ENCODE data around the gene MTRR. TPM values are rescaled to one million over a fixed set of nuclear protein-coding genes. Genes with fewer than 3 reads are reported as not detected.

Gene MTRR
- total RNA-seq, 5 donors from 2014 or later (not counting 1 experiment from before 2014, with no cell fraction given): 66.9 to 90.2 (median 83.0) TPM

DNA sequence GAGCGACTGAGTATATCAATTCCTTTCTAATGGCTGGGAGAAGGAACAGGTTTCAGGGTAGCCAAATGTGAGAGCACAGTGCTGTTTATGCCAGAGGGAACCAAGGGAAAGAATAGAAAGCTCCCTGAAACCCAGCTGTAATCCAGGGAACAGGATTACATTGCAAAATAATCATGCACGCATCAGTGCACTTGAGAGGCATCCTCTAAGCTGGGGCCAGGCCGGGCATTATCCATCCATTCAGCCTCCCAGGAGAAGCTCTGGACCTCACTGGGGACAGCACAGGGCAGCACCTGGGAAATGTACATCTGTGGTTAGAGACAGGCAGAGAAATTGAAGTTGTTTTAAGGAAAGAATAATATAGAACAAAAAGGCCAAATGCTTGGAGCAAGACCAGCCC is 72.7 kb downstream of the MTRR start:
- ATAC-seq (replicated peaks in 1 of 4) (no peak), DNase-seq (no peak)
- Mint-ChIP-seq H3K4me1 (no peaks in the 10 kb centered on the region), H3K9me3 (peaks cover 0 to 3% (median 0%) of the 10 kb centered on the region in 3 donors), H3K4me3 (no peak overlapping the region), H3K27me3 (peaks cover 10 to 20% of the 10 kb centered on the region in 2 donors), H3K36me3 (no peaks in the 10 kb centered on the region), H3K27ac (no peak overlapping the region)
- no CpG with 5 or more reads among the region's 3 CpGs for WGBS (ENCODE audit: insufficient coverage)
- ChIA-PET CTCF (no interaction called here), POLR2A (no interaction called here)
- Histone ChIP-seq H3K4me1 (ENCODE audit: control insufficient read depth in 1 of 2, extremely low read depth in 1 of 2, insufficient read depth in 2 of 2, low read length in 2 of 2) (no peaks in the 10 kb centered on the region), H3K36me3 (ENCODE audit: control insufficient read depth in 2 of 2, extremely low read depth in 1 of 2, insufficient read depth in 1 of 2, low read length in 1 of 2) (no peaks in the 10 kb centered on the region), H3K27me3 (replicated peaks in 1 of 2; ENCODE audit: control insufficient read depth in 2 of 2, extremely low read depth in 1 of 2, insufficient read depth in 2 of 2, low read length in 1 of 2) (peaks cover 0 to 5% of the 10 kb centered on the region in 2 experiments), H3K4me3 (ENCODE audit: control insufficient read depth in 1 of 2, extremely low read depth in 1 of 2, low read length in 1 of 2) (no peak overlapping the region), H3K27ac (ENCODE audit: low read length) (no peak overlapping the region), H3K9me3 (no peaks in the 10 kb centered on the region)

DNA sequence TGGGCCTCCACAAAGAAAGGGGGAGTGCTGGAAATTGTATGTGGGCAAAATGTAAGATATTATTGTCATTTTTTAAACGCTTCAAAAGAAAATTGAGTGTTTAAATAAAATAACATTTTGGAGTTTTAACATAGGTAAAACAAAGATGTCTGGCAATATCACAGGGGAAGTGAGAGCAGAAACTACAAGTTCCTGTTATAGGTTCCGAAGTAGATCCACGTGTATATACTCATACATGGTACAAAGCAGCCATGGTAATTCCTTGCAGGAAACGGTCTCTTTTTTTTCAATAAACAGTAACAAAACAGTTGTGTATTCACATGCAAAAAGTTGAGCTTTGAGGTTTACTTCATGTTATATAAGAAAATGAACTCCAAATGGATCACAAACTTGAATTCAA is 78.4 kb downstream of the MTRR start:
- H3K4me3 ChIP-seq (ENCODE audit: control insufficient read depth in 1 of 2, extremely low read depth in 1 of 2, low read length in 1 of 2): no peak overlapping the region
- WGBS (ENCODE audit: insufficient coverage): 80% methylated on average over 2 of the region's 4 CpGs
- ATAC-seq (replicated peaks in 1 of 4) (no peak), DNase-seq (no peak)
- Mint-ChIP-seq H3K27me3 (peaks cover 9 to 16% of the 10 kb centered on the region in 2 donors), H3K4me1 (no peaks in the 10 kb centered on the region), H3K36me3 (no peaks in the 10 kb centered on the region), H3K4me3 (no peak overlapping the region), H3K9me3 (peaks cover 0 to 7% (median 2%) of the 10 kb centered on the region in 3 donors), H3K27ac (no peak overlapping the region)
- no peaks in the 10 kb centered on the region for H3K36me3 ChIP-seq (ENCODE audit: control insufficient read depth in 2 of 2, extremely low read depth in 1 of 2, insufficient read depth in 1 of 2, low read length in 1 of 2)
- H3K27me3 ChIP-seq (replicated peaks in 1 of 2; ENCODE audit: control insufficient read depth in 2 of 2, extremely low read depth in 1 of 2, insufficient read depth in 2 of 2, low read length in 1 of 2): peaks cover 0 to 3% of the 10 kb centered on the region in 2 experiments
- H3K4me1 ChIP-seq (ENCODE audit: control insufficient read depth in 1 of 2, extremely low read depth in 1 of 2, insufficient read depth in 2 of 2, low read length in 2 of 2): no peaks in the 10 kb centered on the region
- ChIA-PET POLR2A (no interaction called here), CTCF (no interaction called here)
- H3K9me3 ChIP-seq: no peaks in the 10 kb centered on the region
- no peak overlapping the region for H3K27ac ChIP-seq (ENCODE audit: low read length)

Other genes starting within 250 kb of the MTRR start
- not detected for gene CFAP90, start 18.0 kb upstream of the MTRR start, total RNA-seq
- 10 to 100 TPM in 2 of 5 donors, 1 to 10 TPM in 3; 6.9 to 11.1 (median 9.7) TPM for gene FASTKD3, start 117 bp upstream of the MTRR start, total RNA-seq